ENCODE results near the gene ARHGEF12.

DNA sequence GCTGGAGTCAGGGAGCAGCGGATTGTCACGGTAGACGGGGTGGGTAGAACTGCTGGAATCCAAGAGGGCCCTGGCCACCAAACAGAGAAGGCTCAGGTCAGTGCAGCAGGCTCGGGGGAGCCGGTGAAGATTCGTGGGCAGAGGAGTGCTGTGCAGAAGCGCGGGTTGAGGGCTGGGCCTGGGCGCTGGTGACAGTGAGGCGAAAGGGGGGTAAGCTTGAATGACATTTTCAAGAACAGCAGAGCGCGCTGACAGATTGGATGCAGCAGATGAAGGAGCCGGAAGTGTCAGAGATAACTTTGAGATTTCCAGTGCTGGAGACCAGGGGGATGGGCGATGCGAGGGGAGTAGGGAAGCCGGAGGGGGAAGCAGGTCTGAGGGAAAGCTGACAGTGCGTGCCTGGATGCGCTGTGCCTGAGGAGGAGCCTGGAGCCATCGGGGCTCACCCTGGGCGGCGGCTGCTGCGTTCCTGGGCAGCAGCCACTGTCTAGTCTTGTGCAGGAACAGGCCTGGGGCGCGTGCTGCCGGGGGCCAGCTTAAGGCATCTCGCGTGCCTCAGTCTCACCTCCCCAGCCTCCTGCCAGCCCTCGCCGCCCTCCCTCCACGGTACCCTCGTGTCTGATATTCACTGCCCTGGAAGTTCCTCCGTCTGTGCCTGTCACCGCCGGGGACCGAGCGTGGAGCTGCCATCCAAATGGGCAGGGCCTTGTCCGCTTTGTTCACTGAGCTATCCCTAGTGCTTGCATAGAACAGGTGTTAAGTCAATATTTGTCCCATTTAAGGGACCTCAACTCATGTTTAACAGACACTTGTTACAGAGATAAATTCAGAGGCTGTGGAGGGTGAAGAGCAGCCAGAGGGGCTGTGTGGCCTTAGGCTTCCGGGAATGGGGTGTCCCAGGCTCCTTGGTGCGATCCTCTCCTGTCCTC is 180.5 kb downstream of the ARHGEF12 start:
- TF ChIP-seq EZH2 (IDR thresholded peaks at IDR 0.05; ENCODE audit: insufficient read depth, low read length) = no peak
- TF ChIP-seq, protein P1, sequence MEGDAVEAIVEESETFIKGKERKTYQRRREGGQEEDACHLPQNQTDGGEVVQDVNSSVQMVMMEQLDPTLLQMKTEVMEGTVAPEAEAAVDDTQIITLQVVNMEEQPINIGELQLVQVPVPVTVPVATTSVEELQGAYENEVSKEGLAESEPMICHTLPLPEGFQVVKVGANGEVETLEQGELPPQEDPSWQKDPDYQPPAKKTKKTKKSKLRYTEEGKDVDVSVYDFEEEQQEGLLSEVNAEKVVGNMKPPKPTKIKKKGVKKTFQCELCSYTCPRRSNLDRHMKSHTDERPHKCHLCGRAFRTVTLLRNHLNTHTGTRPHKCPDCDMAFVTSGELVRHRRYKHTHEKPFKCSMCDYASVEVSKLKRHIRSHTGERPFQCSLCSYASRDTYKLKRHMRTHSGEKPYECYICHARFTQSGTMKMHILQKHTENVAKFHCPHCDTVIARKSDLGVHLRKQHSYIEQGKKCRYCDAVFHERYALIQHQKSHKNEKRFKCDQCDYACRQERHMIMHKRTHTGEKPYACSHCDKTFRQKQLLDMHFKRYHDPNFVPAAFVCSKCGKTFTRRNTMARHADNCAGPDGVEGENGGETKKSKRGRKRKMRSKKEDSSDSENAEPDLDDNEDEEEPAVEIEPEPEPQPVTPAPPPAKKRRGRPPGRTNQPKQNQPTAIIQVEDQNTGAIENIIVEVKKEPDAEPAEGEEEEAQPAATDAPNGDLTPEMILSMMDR (IDR thresholded peaks at IDR 0.05; ENCODE audit: insufficient read depth, low read depth, low read length) = no peak
